Measurements from ENCODE around the gene FOXE1.

GRCh38 chr9:97819735-97820134 lies 33.3 kb upstream of the FOXE1 start:
- TF ChIP-seq CTCF (IDR thresholded peaks at IDR 0.05): no peak
- TF ChIP-seq ZFX (IDR thresholded peaks at IDR 0.05; ENCODE audit: borderline replicate concordance): no peak
